Gastroesophageal sphincter (tissue), 3 donors: ENCODE measurements around the gene BLOC1S4.

Experiments
- CTCF ChIP-seq, 4 experiments: fragments of 200-600 bp in 2 of 4; fragments of 450-650 bp in 2 of 4; sonication (generic) in 1 of 4; IDR thresholded peaks; one replicate each; pipeline ENCODE4 v1.5.1; 2017 to 2019; ENCODE audit warnings: antibody characterized with exemption in 4 of 4, mild to moderate bottlenecking in 2 of 4, moderate library complexity in 2 of 4
- EP300 ChIP-seq: sonication (generic); formaldehyde crosslinking; IDR thresholded peaks from one replicate; pipeline ENCODE4 v1.6.1; 2017; ENCODE audit warnings: antibody characterized with exemption, mild to moderate bottlenecking

GRCh38 chr4:6689506-6689960 lies 26.4 kb upstream of the BLOC1S4 start:
- TF ChIP-seq EP300 (no peak), CTCF (IDR thresholded peaks at IDR 0.05) (no peak)
